GM06990 (cell line): Measurements from ENCODE around the gene HDAC4.

Source experiments
- DNase-seq: peaks from one replicate; pipeline ENCODE4 v3.0.0-alpha.2; 2011; ENCODE audit not compliant: insufficient read length; ENCODE audit errors: extremely low read depth
- H3K27me3 ChIP-seq: replicated peaks from 2 replicates; pipeline ENCODE4 v1.6.0; 2011; ENCODE audit warnings: low read length; ENCODE audit not compliant: control insufficient read depth, insufficient read depth
- H3K36me3 ChIP-seq: 2 replicates; pipeline ENCODE4 v1.5.1; 2011; ENCODE audit warnings: low read length; ENCODE audit not compliant: control insufficient read depth, insufficient read depth
- H3K4me3 ChIP-seq: replicated peaks from 2 replicates; pipeline ENCODE4 v1.5.1; 2011; ENCODE audit warnings: low read depth, mild to moderate bottlenecking, control low read depth, low read length
- TF ChIP-seq, protein P1 (sequence below): IDR thresholded peaks from 2 replicates; pipeline ENCODE4 v1.5.1; 2011; ENCODE audit warnings: low read length, control low read depth, mild to moderate bottlenecking, inconsistent platforms; ENCODE audit not compliant: insufficient read depth, poor library complexity, severe bottlenecking

Gene HDAC4

DNA sequence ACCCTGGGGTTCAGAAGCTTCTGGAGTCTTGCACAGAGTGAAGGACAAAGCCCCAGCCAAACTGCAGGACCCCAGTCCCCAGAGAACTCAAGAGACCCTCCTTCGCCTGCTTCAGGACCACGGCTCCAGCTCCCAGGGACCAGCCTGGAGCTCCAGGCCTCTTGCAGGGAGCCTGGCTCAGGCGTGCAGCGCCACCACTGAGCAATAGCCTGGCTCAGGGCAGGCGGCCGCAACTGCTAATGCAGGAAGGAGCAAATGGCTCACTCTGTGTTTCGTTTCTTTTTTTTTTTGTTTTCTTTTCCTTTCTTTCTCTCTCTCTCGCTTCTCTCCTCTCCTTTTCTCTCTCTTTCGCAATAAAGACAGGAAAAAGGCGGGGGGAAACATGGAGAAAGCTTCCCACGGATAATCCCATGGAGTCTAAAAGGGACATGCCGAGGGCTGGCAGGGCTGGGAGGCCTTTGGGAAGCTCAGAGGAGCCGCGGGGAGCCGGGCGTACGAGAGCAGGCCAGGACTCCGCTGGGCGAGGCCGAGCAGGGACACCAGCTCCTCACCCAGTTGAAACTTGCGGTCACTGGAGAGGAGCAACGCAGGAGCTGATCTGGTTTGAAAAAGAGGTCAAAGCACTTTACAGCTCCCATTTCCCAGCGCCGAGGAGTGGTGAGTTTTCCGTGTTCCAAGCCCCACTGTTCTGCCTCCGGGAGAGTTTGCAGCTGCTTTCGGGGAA lies 308.1 kb downstream of the HDAC4 start:
- no peak for DNase-seq
- Histone ChIP-seq H3K36me3 (no peaks in the 10 kb centered on the region), H3K4me3 (no peak overlapping the region), H3K27me3 (no peaks in the 10 kb centered on the region)
- TF ChIP-seq, protein P1, sequence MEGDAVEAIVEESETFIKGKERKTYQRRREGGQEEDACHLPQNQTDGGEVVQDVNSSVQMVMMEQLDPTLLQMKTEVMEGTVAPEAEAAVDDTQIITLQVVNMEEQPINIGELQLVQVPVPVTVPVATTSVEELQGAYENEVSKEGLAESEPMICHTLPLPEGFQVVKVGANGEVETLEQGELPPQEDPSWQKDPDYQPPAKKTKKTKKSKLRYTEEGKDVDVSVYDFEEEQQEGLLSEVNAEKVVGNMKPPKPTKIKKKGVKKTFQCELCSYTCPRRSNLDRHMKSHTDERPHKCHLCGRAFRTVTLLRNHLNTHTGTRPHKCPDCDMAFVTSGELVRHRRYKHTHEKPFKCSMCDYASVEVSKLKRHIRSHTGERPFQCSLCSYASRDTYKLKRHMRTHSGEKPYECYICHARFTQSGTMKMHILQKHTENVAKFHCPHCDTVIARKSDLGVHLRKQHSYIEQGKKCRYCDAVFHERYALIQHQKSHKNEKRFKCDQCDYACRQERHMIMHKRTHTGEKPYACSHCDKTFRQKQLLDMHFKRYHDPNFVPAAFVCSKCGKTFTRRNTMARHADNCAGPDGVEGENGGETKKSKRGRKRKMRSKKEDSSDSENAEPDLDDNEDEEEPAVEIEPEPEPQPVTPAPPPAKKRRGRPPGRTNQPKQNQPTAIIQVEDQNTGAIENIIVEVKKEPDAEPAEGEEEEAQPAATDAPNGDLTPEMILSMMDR, result no peak

DNA sequence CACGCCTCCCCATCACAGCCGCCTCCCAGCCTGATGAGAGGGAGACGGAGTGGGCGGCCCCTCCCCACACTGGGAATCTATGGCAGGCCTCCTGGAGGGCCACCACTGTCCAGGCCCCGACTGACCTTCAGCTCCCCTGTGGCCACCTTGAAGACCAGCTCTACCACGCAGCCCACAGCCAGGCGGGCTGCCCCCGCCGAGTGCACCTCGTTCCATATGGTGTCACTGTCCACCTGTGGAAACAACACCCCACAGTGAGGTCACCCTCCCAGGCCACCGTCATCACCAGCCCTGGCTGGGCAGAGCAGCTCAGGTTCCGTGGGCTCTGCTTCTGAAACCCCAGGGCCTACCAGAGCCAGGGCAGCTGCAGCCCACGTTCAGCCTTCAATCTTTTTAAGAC lies 310.9 kb downstream of the HDAC4 start:
- H3K27me3 ChIP-seq, result no peaks in the 10 kb centered on the region
- no peak overlapping the region for H3K4me3 ChIP-seq
- no peak for DNase-seq
- no peaks in the 10 kb centered on the region for H3K36me3 ChIP-seq
- TF ChIP-seq, protein P1, result no peak

GRCh38 chr2:239087046-239087710 lies 313.6 kb downstream of the HDAC4 start:
- TF ChIP-seq, protein P1, result no peak
- H3K4me3 ChIP-seq, result no peak overlapping the region
- H3K27me3 ChIP-seq, result no peaks in the 10 kb centered on the region
- no peak for DNase-seq
- H3K36me3 ChIP-seq, result no peaks in the 10 kb centered on the region

GRCh38 chr2:239086325-239087020 lies 314.3 kb downstream of the HDAC4 start:
- TF ChIP-seq, protein P1, result no peak
- no peak overlapping the region for H3K4me3 ChIP-seq
- no peaks in the 10 kb centered on the region for H3K36me3 ChIP-seq
- DNase-seq, result no peak
- H3K27me3 ChIP-seq, result no peaks in the 10 kb centered on the region

DNA sequence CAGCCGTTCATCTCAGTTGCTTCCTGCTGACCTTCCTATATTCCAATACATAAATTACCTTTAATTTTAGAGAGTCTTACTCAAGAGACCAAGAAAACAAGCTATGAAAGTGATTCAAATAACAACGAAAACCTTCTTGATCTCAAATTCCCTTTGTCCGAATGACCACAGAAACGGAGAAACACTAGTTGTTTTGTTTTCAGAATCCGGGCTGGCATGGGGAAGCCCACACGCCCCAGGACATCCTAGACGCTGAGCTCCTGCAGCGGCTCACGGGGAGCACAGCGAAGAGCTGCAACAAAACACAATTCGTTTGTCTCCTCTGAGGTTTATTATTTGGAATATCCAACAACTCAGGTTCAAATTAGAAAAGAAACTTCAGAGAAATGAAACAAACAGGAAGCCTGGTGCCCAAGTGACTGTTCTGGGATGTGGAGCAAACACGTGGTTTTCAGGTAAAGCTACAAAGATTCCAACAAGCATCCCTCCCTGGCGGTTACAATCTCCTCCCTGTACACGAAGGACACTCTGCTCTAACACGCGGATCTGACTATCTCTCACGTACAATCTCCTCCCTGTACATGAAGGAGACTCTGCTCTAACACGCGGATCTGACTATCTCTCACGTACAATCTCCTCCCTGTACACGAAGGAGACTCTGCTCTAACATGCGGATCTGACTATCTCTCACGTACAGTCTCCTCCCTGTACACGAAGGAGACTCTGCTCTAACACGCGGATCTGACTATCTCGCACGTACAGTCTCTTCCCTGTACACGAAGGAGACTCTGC lies 315.4 kb downstream of the HDAC4 start:
- H3K36me3 ChIP-seq, result no peaks in the 10 kb centered on the region
- H3K27me3 ChIP-seq, result no peaks in the 10 kb centered on the region
- no peak for DNase-seq
- no peak overlapping the region for H3K4me3 ChIP-seq
- TF ChIP-seq, protein P1, result no peak
